Measurements from ENCODE around the gene SRBD1. TPM values are rescaled to one million over a fixed set of nuclear protein-coding genes. Genes with fewer than 3 reads are reported as not detected.

Gene SRBD1
- total and polyA plus RNA-seq, 8 donors, result 4.4 to 45.7 (median 25.5) TPM

DNA sequence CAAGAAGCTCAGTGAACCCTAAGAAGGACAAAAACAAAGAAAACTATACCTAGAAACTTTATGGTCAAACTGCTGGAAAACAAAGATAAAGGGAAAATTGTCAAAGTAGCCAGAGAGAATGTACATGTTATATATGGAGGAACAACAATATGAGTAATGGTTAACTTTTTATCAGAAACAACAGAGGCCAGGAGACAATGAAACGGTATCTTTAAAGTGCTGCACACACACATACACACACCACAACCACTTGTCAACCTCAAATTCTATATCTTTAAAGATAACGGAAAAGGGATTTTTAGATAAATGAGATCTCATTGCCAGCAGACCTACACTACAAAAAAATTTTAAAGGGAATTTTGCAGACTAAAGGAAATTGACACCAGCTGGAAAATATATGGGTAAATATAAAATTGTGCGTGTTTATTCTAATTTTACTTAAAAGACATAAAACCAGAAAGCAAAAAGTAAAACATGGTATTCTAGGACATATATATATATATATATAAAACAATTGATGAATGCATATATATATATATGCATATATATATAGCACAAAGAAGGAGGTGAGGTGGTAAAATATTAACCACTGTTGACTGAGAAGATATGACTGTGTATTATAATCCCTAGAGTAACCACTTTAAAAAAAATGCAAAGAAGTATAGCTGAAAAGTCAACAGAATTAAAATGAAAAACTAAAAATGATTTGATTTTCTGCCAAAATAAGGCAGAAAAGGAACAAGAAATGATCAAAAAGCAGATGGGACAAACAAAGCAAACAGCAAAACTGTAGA is 172.0 kb downstream of the SRBD1 start:
- intact Hi-C loops (cut with DNase I; ENCODE audit: low total_unique reads), result no loop called here
- Histone ChIP-seq H3K4me1 (peaks cover 0 to 9% (median 4%) of the 10 kb centered on the region in 4 donors), H3K4me3 (no peak overlapping the region), H3K27ac (no peak overlapping the region), H3K36me3 (no peaks in the 10 kb centered on the region), H3K27me3 (no peaks in the 10 kb centered on the region), H3K9me3 (no peaks in the 10 kb centered on the region)
- 30 to 68% (median 57%) methylated on average over 3 of the region's 3 CpGs for WGBS, 5 donors
- TF ChIP-seq EP300 (IDR thresholded peaks at IDR 0.05) (no peak), POLR2AphosphoS5 (IDR thresholded peaks at IDR 0.05) (no peak), POLR2A (IDR thresholded peaks at IDR 0.05) (no peak)
- TF ChIP-seq, protein P1, sequence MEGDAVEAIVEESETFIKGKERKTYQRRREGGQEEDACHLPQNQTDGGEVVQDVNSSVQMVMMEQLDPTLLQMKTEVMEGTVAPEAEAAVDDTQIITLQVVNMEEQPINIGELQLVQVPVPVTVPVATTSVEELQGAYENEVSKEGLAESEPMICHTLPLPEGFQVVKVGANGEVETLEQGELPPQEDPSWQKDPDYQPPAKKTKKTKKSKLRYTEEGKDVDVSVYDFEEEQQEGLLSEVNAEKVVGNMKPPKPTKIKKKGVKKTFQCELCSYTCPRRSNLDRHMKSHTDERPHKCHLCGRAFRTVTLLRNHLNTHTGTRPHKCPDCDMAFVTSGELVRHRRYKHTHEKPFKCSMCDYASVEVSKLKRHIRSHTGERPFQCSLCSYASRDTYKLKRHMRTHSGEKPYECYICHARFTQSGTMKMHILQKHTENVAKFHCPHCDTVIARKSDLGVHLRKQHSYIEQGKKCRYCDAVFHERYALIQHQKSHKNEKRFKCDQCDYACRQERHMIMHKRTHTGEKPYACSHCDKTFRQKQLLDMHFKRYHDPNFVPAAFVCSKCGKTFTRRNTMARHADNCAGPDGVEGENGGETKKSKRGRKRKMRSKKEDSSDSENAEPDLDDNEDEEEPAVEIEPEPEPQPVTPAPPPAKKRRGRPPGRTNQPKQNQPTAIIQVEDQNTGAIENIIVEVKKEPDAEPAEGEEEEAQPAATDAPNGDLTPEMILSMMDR (IDR thresholded peaks at IDR 0.05), result no peak
- DNase-seq, result no peak

DNA sequence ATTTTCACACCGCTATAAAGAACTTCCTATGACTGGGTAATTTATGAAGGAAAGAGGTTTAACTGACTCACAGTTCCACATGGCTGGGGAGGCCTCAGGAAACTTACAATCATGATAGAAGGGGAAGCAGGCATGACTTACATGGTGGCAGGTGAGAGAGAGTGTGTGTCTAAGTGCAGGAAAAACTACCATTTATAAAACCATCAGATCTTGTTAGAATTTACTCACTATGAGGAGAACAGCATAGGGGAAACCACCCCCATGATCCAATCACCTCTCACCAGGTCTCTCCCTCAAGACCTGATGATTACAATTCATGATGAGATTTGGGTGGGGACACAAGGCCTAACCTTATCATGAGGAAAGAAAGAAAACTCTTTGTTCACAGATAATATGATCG is 174.6 kb downstream of the SRBD1 start:
- Histone ChIP-seq H3K27me3 (no peaks in the 10 kb centered on the region), H3K4me1 (peaks cover 0 to 9% (median 4%) of the 10 kb centered on the region in 4 donors), H3K36me3 (no peaks in the 10 kb centered on the region), H3K4me3 (no peak overlapping the region), H3K27ac (no peak overlapping the region), H3K9me3 (no peaks in the 10 kb centered on the region)
- intact Hi-C loops (cut with DNase I; ENCODE audit: low total_unique reads), result no loop called here
- WGBS, 5 donors, result 70 to 92% (median 86%) methylated on average over 2 of the region's 2 CpGs
- no peak for DNase-seq
- TF ChIP-seq, protein P1 (IDR thresholded peaks at IDR 0.05), result no peak
- TF ChIP-seq POLR2AphosphoS5 (IDR thresholded peaks at IDR 0.05) (no peak), EP300 (IDR thresholded peaks at IDR 0.05) (no peak), POLR2A (IDR thresholded peaks at IDR 0.05) (no peak)

DNA sequence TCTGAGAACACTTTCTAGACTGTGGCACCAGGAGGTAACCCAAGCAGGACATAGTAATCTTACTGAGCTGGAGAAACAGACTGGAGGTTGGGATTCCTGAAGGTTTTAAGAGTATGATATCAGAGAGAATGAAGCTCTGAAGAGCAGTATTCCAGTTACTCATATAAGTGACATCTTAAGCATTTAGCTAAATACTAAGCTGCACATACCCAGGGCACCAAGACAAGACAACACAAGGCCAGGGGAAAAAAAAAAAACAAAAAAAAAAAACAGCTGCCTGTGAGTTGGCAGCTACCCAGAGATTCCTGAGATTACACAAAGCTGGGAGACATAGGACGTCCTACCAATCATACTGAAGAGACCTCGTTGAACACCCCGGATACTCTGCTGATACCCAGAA is 175.8 kb downstream of the SRBD1 start:
- 62 to 83% (median 78%) methylated on average over 3 of the region's 3 CpGs for WGBS, 5 donors
- H3K4me3 ChIP-seq, result no peak overlapping the region
- no peak for DNase-seq
- peaks cover 0 to 9% (median 4%) of the 10 kb centered on the region in 4 donors for H3K4me1 ChIP-seq
- TF ChIP-seq, protein P1 (IDR thresholded peaks at IDR 0.05), result no peak
- no peak for TF ChIP-seq EP300 (IDR thresholded peaks at IDR 0.05)
- TF ChIP-seq POLR2A (IDR thresholded peaks at IDR 0.05), result no peak
- no peak for TF ChIP-seq POLR2AphosphoS5 (IDR thresholded peaks at IDR 0.05)
- no peaks in the 10 kb centered on the region for H3K27me3 ChIP-seq
- no peak overlapping the region for H3K27ac ChIP-seq
- no peaks in the 10 kb centered on the region for H3K36me3 ChIP-seq
- intact Hi-C loops (cut with DNase I; ENCODE audit: low total_unique reads), result no loop called here
- no peaks in the 10 kb centered on the region for H3K9me3 ChIP-seq

DNA sequence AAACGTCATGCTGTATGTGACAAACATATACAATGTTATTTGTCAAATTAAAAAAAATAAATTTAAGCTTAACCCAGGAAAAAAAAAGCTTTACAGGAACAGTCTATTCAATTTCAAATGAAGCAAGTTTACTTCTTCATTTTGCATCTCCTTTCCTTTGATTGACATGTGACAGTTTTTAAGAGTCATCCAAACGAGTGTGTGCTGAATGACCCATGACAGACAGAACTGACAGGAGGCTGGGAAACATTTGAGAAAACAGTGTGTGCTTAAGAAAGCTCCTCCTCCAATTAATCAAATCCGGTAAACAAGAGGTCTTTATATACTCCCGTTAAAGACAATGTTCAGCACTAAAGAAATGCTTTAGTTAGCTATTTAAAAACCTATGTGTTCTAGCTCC is 177.7 kb downstream of the SRBD1 start:
- Histone ChIP-seq H3K27me3 (no peaks in the 10 kb centered on the region), H3K36me3 (no peaks in the 10 kb centered on the region), H3K4me3 (no peak overlapping the region), H3K4me1 (no peaks in the 10 kb centered on the region), H3K27ac (no peak overlapping the region), H3K9me3 (no peaks in the 10 kb centered on the region)
- intact Hi-C loops (cut with DNase I; ENCODE audit: low total_unique reads), result no loop called here
- DNase-seq, result no peak
- 31 to 49% (median 36%) methylated on average over 4 of the region's 4 CpGs for WGBS, 5 donors
- TF ChIP-seq POLR2A (IDR thresholded peaks at IDR 0.05), result no peak
- no peak for TF ChIP-seq EP300 (IDR thresholded peaks at IDR 0.05)
- TF ChIP-seq POLR2AphosphoS5 (IDR thresholded peaks at IDR 0.05), result no peak
- TF ChIP-seq, protein P1 (IDR thresholded peaks at IDR 0.05), result no peak

Data from stomach (tissue), 9 donors.